ENCODE measurements around the gene RHBDD2. TPM values are rescaled to one million over a fixed set of nuclear protein-coding genes. Genes with fewer than 3 reads are reported as not detected.

The RHBDD2 gene
- total and polyA plus RNA-seq, 2 donors (not counting 3 experiments of a cell fraction or from before 2014, with no cell fraction given): 36.7 to 99.2 TPM

- no TSS peak for BruUV-seq (replicated peaks)
- H2AFZ ChIP-seq (ENCODE audit: low read depth, low read length): no peak overlapping the region
- H3K9me1 ChIP-seq (replicated peaks; ENCODE audit: control insufficient read depth, extremely low read depth, insufficient read depth, low read length): no peaks in the 10 kb centered on the region
Observed at GRCh38 chr7:75925717-75926435, 47.0 kb downstream of the RHBDD2 start.

More at GRCh38 chr7:75925717-75926435, 47.0 kb downstream of the RHBDD2 start:
- TF ChIP-seq GATA2 (IDR thresholded peaks at IDR 0.05; ENCODE audit: insufficient read depth, insufficient read length, low read depth, low read length) (no peak), MAX (IDR thresholded peaks at IDR 0.05; ENCODE audit: insufficient read depth, insufficient read length) (no peak), JUN (IDR thresholded peaks at IDR 0.05; ENCODE audit: borderline replicate concordance, insufficient read depth, insufficient read length, low read depth) (no peak), EZH2 (IDR thresholded peaks at IDR 0.05; ENCODE audit: borderline replicate concordance, low read depth, low read length, severe bottlenecking) (no peak), MYC (IDR thresholded peaks at IDR 0.05; ENCODE audit: low read depth, low read length) (no peak), CTCF (IDR thresholded peaks at IDR 0.05; ENCODE audit: extremely low read depth in 1 of 2, insufficient read depth in 1 of 2, low read depth in 1 of 2, low read length in 2 of 2) (no peak), FOS (IDR thresholded peaks at IDR 0.05; ENCODE audit: borderline replicate concordance, insufficient read depth, low read length) (no peak), POLR2AphosphoS5 (IDR thresholded peaks at IDR 0.05; ENCODE audit: insufficient read depth, low read depth, low read length) (no peak), POLR2A (IDR thresholded peaks at IDR 0.05; ENCODE audit: low read depth, low read length) (no peak)
- no peak overlapping the region for H3K9ac ChIP-seq (replicated peaks; ENCODE audit: extremely low read depth, insufficient read depth, low read length)
- DNase-seq (ENCODE audit: low read depth, low spot score) (no peak), FAIRE-seq (no peak)
- no peak overlapping the region for H3K4me2 ChIP-seq (ENCODE audit: insufficient read depth, low read length)
- H3K27ac ChIP-seq (ENCODE audit: insufficient read depth, low read depth, low read length): no peak overlapping the region
- dilution Hi-C loops (cut with MboI; ENCODE audit: extremely low pct_ligation_motif_present, low sequenced_read_pairs): no loop called here
- intact Hi-C loops (cut with micrococcal nuclease): no loop called here
- ChIA-PET POLR2A (interaction anchor here (0.7 kb wide), 1 partner anchor 98 kb away, joined by 3 read pairs; no protein-coding TSS in a partner anchor), CTCF (interaction anchor here (1.2 kb wide), 1 partner anchor 10 kb away, joined by 5 read pairs; no protein-coding TSS in a partner anchor)
- H3K4me1 ChIP-seq (ENCODE audit: control insufficient read depth, extremely low read depth, insufficient read depth, low read length): no peaks in the 10 kb centered on the region
- no peaks in the 10 kb centered on the region for H4K20me1 ChIP-seq (replicated peaks; ENCODE audit: control insufficient read depth, extremely low read depth, insufficient read depth, low read length)
- H3K27me3 ChIP-seq (ENCODE audit: control insufficient read depth in 2 of 2, insufficient read depth in 2 of 2, low read length in 2 of 2): no peaks in the 10 kb centered on the region
- peaks cover 0 to 3% of the 10 kb centered on the region in 2 experiments for H3K36me3 ChIP-seq (ENCODE audit: control insufficient read depth in 2 of 2, extremely low read depth in 1 of 2, insufficient read depth in 2 of 2, low read length in 2 of 2)
- H3K79me2 ChIP-seq (ENCODE audit: control insufficient read depth, insufficient read depth, low read length): peaks cover 12% of the 10 kb centered on the region
- no peak overlapping the region for H3K4me3 ChIP-seq (replicated peaks in 1 of 3; ENCODE audit: insufficient read depth in 1 of 3, low read depth in 1 of 3, low read length in 3 of 3)
- no peaks in the 10 kb centered on the region for H3K9me3 ChIP-seq (replicated peaks; ENCODE audit: control insufficient read depth, insufficient read depth, low read length)
